Ovary (tissue), 3 donors: ENCODE measurements around the gene STK24.

Experiments
- CTCF ChIP-seq, 3 donors: fragments of 450-650 bp in 2 of 3; fragments of 200-600 bp in 1 of 3; IDR thresholded peaks; one replicate each; pipeline versions ENCODE4 v1.5.1 to v1.8.0; 2016 to 2022; ENCODE audit warnings: antibody characterized with exemption in 3 of 3, mild to moderate bottlenecking in 1 of 3
- POLR2A ChIP-seq: fragments of 450-650 bp; IDR thresholded peaks from one replicate; pipeline ENCODE4 v1.6.1; 2017; ENCODE audit warnings: antibody characterized with exemption, mild to moderate bottlenecking, moderate library complexity
- donor health status: DM: no; HTN: no; CAD: no.

GRCh38 chr13:98568918-98569317, 8.0 kb downstream of the STK24 start:
- TF ChIP-seq POLR2A, result no peak
- TF ChIP-seq CTCF (IDR thresholded peaks at IDR 0.05), result no peak
